ENCODE results near the gene SLC2A1.

Gene SLC2A1

GRCh38 chr1:42888013-42888633 lies 70.5 kb downstream of the SLC2A1 start:
- DNase-seq = no peak

- no peak for DNase-seq
Measured at GRCh38 chr1:42887366-42887765, 71.3 kb downstream of the SLC2A1 start.

DNA sequence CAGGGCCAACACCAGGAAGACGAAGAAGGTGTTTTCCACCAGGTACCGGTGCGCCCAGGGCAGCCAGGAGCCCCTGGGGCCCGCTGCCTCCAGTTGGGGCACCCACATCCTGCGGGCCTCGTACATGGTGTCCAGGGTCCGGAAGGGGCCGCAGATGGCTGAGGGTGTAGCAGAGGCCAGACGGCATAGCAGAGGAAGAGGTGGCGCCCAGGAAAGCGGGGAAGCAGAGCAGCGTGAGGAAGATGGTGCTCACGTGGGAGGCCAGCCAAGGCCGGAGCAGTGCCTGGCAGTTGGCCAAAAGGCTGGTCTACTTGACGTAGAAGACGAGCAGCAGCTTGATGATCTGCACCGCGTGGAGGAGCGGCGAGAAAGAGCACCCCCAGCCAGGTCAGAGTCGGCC lies 71.9 kb downstream of the SLC2A1 start:
- DNase-seq = no peak

DNA sequence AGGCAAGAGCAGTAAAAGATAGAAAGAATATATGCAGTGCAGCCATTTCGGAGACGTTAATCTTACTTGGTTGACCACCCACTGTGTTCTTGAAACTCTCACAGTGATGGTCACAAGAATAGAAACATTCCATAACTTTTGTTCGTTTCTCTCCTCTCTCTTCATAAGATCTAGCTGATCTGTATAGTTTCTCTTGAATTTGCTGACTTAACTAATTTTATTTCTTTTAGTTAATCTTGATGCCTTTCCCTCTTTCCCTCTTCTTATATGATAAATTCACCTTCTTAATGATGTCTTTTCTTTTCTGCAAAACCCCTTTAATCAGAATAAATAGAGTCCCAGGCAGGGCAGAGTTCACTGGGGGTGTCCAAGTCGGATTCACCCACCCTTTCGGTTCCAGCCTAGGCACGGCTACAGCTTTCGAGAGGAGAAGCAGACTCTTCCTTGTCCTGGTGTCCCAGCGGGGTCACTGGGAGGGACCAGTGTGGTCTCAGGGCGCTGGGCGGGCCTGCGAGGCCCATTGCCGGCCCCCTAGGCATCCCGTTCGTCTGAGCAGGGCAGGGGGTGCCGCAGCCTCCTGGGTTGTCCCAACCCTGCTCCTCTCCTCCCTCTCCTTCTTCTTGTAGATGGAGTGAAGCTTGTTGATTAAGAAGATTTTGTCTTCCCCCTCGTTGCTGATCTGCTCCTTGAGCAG lies 72.5 kb downstream of the SLC2A1 start:
- DNase-seq = no peak

- DNase-seq = no peak
Measured at GRCh38 chr1:42880384-42880783, 78.3 kb downstream of the SLC2A1 start.

- no peak for DNase-seq
Measured at GRCh38 chr1:42877380-42877779, 81.3 kb downstream of the SLC2A1 start.

- no peak for DNase-seq
Measured at GRCh38 chr1:42876009-42876408, 82.7 kb downstream of the SLC2A1 start.

Measured in inflammatory macrophage treated with lipopolysaccharide for 4 hours (primary cell).